ENCODE results near the gene S100A8.

DNA sequence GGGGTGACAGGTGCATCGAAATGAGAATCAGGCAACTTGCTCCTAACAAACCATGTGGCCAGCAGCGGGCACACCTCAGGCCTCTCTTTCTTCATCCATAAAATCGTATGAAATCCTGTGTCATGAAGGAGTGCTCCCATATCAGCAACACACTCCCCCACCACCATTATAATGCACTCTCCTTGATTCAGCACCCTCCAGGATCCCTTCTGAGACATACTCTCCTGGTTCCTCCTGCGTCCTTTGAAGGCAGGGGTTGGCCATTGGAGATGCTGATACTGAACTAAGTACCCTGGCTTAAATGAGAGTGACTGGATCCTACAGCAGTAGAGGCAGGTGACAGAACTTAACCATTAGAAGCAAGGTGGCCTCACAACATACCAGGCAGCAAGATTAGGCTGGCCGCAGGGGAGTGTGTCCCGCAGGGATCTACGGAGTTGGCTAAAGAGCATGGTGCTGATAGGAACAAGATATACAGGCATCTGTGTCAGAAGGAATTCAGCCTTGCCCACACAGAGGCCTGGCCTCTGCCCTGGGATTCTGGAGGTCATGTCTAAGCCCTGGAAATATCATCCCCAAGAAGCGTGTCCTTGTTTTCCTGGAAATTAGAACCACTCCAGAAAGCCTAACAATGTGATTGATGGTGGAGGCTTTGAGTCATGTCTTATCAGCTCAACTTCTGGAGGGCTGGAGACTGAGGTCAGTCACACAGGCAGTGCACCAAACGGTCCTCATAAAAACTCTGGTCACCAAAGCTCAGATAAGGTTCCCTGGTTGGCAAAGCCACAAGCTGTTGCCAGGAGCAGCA is 42.2 kb upstream of the S100A8 start:
- TF ChIP-seq EZH2 (IDR thresholded peaks at IDR 0.05; ENCODE audit: insufficient read depth, poor library complexity, severe bottlenecking): no peak
- no peak for TF ChIP-seq EZH2phosphoT487 (IDR thresholded peaks at IDR 0.05; ENCODE audit: insufficient read depth, low read depth)
